AG09319 (cell line): ENCODE data around the gene LGR6.
A peak's percentile ranks its signal among the peaks of the same experiment; 100 is the strongest.

Experiments used
- DNase-seq: peaks from one replicate; pipeline ENCODE4 v3.0.0-alpha.2; 2010; ENCODE audit warnings: low read depth; ENCODE audit errors: extremely low read depth
- CTCF ChIP-seq: IDR thresholded peaks from 2 replicates; pipeline ENCODE4 v1.5.1; 2011; ENCODE audit warnings: low read depth, mild to moderate bottlenecking, inconsistent platforms, low read length, moderate library complexity

Gene LGR6

GRCh38 chr1:202274611-202275010 lies 81.0 kb downstream of the LGR6 start:
- no peak for DNase-seq
- peak; percentile 48 for TF ChIP-seq CTCF

- DNase-seq = no peak
- TF ChIP-seq CTCF = no peak
These were observed 81.6 kb downstream of the LGR6 start for GRCh38 chr1:202275061-202275770.

- no peak for TF ChIP-seq CTCF
- DNase-seq = no peak
These were observed 82.6 kb downstream of the LGR6 start for GRCh38 chr1:202276081-202276715.

GRCh38 chr1:202276920-202277319 lies 83.3 kb downstream of the LGR6 start:
- no peak for DNase-seq
- no peak for TF ChIP-seq CTCF

GRCh38 chr1:202278751-202279150 lies 85.2 kb downstream of the LGR6 start:
- no peak for TF ChIP-seq CTCF
- no peak for DNase-seq

- DNase-seq = no peak
- TF ChIP-seq CTCF = no peak
These were observed 86.2 kb downstream of the LGR6 start for GRCh38 chr1:202279806-202280205.

- DNase-seq = no peak
- no peak for TF ChIP-seq CTCF
These were observed 87.0 kb downstream of the LGR6 start for GRCh38 chr1:202280595-202280994.
